ENCODE results near the gene SP7. TPM values are rescaled to one million over a fixed set of nuclear protein-coding genes. Genes with fewer than 3 reads are reported as not detected.

The SP7 gene
- total and polyA plus RNA-seq, 10 of the 15 experiments (the other 5 are each of a cell fraction or from before 2014, with no cell fraction given) = 0.05 to 0.11 TPM; not detected in 8

DNA sequence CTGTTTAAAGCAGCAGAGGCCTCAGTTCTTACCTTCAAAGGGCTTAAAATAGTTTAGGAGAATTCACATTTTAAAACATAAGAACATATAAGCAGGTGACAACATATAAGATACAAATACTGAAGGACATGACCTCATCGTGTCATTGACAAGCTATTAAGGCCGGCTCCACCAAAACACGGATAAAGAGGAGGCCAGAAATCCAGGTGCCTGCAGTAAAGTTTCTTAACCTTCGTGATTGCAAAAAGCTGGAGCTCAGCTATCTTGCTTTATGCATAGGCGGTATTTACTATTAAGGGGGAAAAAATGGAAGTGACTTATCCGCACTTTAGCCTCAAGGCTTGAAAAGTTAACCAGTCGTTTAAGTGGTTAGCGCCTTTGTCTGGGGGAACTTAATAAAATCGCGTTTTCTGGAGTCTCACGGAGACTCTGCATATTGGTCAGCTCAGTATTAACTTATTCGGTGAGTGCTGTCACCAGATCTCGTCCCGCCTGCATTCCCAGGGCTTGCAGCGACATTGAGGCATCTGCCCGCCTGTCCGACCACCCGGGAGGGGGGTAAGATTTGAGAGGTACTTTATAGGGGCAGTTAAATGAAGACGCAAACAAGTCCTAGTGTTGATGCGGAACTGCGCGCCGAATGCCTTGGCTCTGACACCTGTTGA, 42.7 kb upstream of the SP7 start (continued):
- TF ChIP-seq MAX (IDR thresholded peaks at IDR 0.05; ENCODE audit: low read depth, low read length) (no peak), NFYB (IDR thresholded peaks at IDR 0.05; ENCODE audit: insufficient read depth, low read depth, low read length) (no peak), ZNF622 (IDR thresholded peaks at IDR 0.05) (no peak), RELA (IDR thresholded peaks at IDR 0.05; ENCODE audit: borderline replicate concordance, partially characterized antibody) (no peak), SP1 (IDR thresholded peaks at IDR 0.05; ENCODE audit: low read depth, low read length) (no peak), ESRRA (IDR thresholded peaks at IDR 0.05; ENCODE audit: low read length) (no peak), RUNX3 (IDR thresholded peaks at IDR 0.05; ENCODE audit: low read length) (peak; percentile 19; the same call in 1 of the 2 replicates), SMC3 (IDR thresholded peaks at IDR 0.05; ENCODE audit: borderline replicate concordance, low read length) (no peak), HDAC2 (IDR thresholded peaks at IDR 0.05) (no peak), RBBP5 (conservative IDR thresholded peaks at IDR 0.05) (no peak), SIX5 (IDR thresholded peaks at IDR 0.05; ENCODE audit: low read depth, low read length, severe bottlenecking) (no peak), CEBPZ (IDR thresholded peaks at IDR 0.05; ENCODE audit: low read depth, low read length) (no peak)
- TF ChIP-seq, protein P1, sequence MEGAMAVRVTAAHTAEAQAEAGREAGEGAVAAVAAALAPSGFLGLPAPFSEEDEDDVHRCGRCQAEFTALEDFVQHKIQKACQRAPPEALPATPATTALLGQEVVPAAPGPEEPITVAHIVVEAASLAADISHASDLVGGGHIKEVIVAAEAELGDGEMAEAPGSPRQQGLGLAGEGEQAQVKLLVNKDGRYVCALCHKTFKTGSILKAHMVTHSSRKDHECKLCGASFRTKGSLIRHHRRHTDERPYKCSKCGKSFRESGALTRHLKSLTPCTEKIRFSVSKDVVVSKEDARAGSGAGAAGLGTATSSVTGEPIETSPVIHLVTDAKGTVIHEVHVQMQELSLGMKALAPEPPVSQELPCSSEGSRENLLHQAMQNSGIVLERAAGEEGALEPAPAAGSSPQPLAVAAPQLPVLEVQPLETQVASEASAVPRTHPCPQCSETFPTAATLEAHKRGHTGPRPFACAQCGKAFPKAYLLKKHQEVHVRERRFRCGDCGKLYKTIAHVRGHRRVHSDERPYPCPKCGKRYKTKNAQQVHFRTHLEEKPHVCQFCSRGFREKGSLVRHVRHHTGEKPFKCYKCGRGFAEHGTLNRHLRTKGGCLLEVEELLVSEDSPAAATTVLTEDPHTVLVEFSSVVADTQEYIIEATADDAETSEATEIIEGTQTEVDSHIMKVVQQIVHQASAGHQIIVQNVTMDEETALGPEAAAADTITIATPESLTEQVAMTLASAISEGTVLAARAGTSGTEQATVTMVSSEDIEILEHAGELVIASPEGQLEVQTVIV (IDR thresholded peaks at IDR 0.05; ENCODE audit: borderline replicate concordance, partially characterized antibody) = no peak
- TF ChIP-seq, protein P2, sequence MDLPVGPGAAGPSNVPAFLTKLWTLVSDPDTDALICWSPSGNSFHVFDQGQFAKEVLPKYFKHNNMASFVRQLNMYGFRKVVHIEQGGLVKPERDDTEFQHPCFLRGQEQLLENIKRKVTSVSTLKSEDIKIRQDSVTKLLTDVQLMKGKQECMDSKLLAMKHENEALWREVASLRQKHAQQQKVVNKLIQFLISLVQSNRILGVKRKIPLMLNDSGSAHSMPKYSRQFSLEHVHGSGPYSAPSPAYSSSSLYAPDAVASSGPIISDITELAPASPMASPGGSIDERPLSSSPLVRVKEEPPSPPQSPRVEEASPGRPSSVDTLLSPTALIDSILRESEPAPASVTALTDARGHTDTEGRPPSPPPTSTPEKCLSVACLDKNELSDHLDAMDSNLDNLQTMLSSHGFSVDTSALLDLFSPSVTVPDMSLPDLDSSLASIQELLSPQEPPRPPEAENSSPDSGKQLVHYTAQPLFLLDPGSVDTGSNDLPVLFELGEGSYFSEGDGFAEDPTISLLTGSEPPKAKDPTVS (IDR thresholded peaks at IDR 0.05; ENCODE audit: low read depth, low read length) = no peak
- TF ChIP-seq, protein P3, sequence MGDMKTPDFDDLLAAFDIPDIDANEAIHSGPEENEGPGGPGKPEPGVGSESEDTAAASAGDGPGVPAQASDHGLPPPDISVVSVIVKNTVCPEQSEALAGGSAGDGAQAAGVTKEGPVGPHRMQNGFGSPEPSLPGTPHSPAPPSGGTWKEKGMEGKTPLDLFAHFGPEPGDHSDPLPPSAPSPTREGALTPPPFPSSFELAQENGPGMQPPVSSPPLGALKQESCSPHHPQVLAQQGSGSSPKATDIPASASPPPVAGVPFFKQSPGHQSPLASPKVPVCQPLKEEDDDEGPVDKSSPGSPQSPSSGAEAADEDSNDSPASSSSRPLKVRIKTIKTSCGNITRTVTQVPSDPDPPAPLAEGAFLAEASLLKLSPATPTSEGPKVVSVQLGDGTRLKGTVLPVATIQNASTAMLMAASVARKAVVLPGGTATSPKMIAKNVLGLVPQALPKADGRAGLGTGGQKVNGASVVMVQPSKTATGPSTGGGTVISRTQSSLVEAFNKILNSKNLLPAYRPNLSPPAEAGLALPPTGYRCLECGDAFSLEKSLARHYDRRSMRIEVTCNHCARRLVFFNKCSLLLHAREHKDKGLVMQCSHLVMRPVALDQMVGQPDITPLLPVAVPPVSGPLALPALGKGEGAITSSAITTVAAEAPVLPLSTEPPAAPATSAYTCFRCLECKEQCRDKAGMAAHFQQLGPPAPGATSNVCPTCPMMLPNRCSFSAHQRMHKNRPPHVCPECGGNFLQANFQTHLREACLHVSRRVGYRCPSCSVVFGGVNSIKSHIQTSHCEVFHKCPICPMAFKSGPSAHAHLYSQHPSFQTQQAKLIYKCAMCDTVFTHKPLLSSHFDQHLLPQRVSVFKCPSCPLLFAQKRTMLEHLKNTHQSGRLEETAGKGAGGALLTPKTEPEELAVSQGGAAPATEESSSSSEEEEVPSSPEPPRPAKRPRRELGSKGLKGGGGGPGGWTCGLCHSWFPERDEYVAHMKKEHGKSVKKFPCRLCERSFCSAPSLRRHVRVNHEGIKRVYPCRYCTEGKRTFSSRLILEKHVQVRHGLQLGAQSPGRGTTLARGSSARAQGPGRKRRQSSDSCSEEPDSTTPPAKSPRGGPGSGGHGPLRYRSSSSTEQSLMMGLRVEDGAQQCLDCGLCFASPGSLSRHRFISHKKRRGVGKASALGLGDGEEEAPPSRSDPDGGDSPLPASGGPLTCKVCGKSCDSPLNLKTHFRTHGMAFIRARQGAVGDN (IDR thresholded peaks at IDR 0.05) = peak; percentile 75
- TF ChIP-seq, protein P4, sequence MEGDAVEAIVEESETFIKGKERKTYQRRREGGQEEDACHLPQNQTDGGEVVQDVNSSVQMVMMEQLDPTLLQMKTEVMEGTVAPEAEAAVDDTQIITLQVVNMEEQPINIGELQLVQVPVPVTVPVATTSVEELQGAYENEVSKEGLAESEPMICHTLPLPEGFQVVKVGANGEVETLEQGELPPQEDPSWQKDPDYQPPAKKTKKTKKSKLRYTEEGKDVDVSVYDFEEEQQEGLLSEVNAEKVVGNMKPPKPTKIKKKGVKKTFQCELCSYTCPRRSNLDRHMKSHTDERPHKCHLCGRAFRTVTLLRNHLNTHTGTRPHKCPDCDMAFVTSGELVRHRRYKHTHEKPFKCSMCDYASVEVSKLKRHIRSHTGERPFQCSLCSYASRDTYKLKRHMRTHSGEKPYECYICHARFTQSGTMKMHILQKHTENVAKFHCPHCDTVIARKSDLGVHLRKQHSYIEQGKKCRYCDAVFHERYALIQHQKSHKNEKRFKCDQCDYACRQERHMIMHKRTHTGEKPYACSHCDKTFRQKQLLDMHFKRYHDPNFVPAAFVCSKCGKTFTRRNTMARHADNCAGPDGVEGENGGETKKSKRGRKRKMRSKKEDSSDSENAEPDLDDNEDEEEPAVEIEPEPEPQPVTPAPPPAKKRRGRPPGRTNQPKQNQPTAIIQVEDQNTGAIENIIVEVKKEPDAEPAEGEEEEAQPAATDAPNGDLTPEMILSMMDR (IDR thresholded peaks at IDR 0.05 in 2 of 3, conservative IDR thresholded peaks at IDR 0.05 in 1 of 3; ENCODE audit: control insufficient read depth in 2 of 3, extremely low read depth in 1 of 3, insufficient read depth in 1 of 3, low read depth in 3 of 3, low read length in 3 of 3) = no peak
